GM18909 (cell line): Measurements from ENCODE around the gene BMP4.
A peak's percentile ranks its signal among the peaks of the same experiment; 100 is the strongest.
"Not testable (repeated sequence)": the region's sequence is repeated elsewhere in the genome, so short reads cannot be mapped to it uniquely, and the experiment has no call there.

ENCODE experiments used
- ATAC-seq: cut with Tn5 transposase; IDR thresholded peaks from one replicate; pipeline ENCODE4 v1.9.1; 2021; ENCODE audit warnings: mild to moderate bottlenecking; ENCODE audit not compliant: unreplicated experiment, poor library complexity

Gene BMP4

DNA sequence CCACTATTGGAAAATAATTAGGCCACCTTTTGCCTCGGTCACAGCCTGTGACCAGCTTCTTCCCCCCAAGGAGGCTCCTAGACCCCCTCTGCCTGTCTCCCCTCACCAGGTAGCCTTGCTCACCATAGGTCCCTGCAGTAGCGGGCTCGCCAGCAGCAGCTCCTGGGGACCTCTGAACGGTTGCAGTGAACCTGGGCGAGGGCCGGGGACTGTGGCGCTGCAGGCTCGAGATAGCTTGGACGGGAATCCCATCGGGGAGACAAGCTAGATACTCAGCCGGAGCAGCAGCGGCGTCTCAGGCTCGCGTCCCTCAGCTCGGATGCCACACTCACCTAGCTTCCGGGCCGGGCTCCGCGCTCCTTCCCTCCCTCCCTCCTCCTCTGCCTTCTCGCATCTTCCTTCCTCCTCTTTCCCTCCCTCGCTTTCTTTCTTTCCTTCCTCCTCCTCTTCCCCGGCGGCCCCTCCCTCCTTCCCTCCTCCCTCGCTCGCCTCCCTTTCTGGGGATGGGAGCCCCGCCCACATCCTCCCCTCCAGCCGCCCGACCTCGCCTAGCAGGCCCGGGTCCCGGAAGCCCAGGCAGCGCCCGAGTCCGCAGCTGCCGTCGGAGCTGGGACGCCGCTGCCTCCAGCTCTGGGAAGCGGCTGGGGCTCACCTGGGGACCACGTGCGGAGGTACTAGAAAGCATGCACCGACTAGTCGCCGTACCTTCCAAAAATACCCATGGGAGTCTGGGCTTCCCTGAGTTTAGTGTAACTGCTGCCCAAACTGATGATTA is at the start of gene BMP4:
Gene BMP4 (minus strand): TSS at position 399 of the 775 bp plus-strand sequence. CDS start 4,603 bp downstream, outside the sequence.
- peak; percentile 44 for ATAC-seq

DNA sequence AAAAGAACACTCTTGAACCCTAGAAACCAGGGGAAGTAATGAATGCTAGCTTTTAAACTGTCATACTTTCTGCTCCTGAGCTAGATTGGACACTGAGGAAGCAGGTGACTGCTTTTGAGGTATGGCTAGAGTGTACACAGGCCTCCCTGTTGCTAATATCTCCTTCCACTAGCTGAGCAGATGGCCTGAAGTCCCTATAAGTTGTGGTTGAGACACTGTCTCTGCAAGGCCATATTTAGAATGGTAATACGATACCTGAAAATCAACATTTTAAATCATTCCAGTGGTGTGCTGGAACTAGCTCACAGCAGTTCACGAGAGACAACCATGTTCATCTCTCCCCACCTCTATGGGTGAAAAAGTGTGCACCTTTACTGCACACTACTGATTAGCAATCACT is 46.4 kb upstream of the BMP4 start:
- ATAC-seq: no peak

DNA sequence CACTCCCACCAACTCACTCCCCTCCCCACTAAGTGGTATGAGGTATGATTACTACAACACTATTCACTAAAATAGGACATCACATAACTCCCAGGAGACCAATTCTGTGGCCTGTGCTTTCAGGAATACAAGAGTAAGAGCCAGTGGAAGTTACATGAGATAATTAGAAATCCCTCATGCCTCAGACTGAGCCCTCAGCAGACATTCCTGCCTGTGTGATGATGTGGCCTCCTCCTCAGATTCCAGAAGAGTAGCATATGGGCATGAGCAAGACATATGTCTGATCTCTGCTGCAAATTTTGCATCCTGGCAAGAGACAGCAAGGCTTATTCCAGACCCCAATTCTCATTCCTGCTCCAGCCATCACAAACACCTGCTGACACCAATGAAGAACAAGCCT is 46.0 kb upstream of the BMP4 start:
- no peak for ATAC-seq

DNA sequence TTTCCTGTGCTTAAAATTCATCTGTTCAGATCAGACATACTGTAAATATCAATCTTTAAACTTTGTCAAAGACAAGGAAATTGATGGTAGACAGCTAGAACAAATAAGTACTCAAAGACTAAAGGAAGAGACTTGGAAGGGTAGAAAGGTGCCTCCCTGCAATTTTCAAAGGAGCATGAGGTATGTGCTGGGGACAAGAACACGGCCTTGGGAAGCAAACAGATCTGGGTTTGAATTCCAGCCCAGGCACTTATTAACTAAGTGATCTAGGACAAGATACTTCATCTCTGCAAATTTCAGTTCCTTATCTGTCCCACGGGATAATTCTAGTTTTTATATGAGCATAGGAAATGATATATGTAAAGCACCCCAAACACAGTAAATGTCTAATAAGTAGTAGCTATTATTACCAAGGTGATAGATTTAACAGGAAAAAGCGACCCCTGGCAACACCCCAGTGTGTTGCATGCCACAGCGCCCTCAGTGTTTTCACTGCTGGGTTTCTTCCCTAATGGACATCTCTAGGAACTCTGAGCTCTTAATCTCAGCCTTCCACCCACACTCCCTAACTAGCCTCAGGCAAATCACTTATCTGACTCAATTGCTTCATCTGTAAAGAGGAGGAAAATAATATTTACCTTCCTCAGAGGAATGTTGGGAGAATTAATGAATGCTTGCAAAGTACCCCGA is 44.7 kb upstream of the BMP4 start:
- no peak for ATAC-seq

DNA sequence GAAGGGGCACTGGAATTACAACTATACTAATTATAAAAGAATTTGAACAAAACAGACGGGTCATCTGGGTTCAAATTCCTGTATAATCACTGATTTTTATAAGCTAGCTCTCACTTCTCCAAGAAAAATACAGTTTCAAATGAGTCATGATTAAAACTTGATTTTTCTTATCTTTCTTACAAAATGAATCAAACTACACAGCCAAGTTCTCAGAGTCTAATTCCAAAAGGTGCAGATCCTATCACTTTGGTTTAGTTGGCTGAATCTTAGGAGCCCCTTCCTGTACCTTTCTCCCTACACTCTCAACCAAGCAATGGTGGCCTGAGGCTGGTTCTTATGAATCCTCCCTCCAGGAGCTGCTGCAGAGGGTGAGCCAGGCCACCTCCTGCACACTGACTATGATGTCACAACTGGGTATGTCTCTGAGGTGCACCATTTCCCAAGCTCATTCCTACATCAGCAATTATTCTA is 43.8 kb upstream of the BMP4 start:
- ATAC-seq: no peak

DNA sequence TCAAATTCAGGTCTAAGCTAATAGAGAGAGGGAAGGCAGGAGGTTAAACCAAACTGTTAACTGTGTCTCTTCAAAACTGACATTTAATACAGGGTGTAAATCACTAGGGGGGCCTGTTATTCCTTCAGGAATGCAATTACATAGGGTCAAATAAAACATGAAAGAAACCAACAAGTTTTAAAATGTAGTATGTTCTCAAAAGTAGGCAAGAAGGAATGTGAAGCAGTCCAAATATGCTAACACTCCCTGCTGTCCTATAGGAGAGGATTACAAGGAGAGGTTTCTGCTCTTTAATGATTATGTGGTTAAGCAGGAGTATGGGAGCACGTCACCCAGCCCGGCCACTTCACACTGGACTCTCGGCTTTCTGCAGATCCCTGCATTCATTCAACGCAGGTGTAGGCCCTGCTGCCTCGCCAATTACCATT is 42.5 kb upstream of the BMP4 start:
- ATAC-seq: no peak

DNA sequence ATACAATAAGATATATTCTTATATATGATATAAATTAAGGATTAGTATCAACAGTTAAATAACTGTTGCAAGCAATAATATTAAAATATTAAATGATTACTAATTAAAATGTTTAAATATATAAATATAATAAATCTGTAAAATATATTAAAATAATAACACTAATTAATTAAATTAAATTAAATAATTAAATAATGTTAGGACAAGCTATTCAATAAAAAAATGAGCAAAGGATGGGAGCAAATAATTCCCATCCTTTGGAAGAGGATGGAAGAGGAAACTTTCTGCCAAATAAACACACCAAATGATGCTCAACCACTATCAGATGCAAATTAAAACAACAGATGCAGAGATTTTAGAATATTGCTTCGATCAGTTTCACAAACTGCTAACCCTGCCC is 39.4 kb upstream of the BMP4 start:
- ATAC-seq: no peak

DNA sequence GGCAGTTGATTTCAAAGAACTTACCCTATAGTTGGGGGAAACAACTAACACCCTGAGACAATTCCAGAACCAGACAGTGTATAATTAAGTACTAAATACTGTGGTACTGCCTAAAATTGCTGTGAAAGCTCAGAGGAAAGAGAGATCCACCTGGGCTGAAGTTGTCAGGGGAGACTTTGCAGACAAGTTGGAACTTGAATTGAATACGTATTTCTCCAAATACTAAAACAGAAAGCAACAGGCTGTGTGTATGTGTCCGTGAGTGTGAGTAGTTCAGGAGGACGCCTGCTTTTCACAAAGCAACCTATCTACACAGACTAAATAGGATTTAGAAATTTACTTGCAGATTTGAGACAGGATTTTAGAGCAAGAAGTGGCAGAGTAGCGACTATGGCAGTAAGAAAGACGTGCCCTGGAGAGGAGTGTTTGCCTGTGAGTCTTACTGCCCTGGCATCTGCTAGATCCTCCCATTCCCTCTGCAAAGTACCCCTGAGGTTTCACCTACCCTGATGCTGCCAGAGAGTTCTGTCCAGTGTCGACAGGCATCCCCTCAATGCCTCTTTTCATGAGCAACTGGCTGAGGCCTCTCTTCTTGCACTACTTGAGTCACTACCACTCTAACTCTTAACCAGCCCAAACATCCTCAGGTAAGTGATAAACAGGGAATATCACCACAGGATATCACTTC is 37.4 kb upstream of the BMP4 start:
- no peak for ATAC-seq

DNA sequence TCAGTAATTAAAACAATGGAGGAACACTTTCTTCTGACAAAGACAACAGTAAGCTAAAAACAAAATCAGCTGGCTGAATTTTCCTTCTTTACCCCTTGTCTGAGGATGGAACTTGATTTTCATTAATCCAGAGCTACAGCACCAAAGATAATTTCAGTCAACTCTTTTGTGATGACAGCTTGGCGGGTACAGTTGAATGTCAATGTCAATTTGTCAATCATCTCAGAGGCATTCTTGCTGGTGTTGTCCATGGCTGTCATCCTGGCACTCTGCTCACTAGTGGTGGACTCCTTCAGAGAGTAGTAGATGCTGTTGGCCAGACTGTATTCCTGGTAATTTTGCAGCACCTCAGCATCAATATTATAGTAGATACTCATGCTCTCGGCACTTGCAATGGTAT is 34.4 kb upstream of the BMP4 start:
- ATAC-seq: no peak

DNA sequence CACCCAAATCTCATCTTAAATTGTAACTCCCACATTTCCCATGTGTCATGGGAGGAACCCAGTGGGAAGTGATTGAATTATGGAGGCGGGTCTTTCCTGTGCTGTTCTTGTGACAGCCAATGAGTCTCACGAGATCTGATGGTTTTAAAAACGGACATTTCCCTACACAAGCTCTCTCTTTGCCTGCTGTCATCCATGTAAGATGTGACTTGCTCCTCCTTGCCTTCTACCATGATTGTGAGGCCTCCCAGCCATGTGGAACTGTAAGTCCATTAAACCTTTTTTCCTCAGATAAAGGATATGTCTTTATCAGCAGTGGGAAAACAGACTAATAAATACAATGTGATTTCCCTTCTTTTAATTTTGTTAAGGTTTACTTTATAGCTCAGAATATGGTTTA is 30.1 kb upstream of the BMP4 start:
- ATAC-seq: not testable (repeated sequence)

DNA sequence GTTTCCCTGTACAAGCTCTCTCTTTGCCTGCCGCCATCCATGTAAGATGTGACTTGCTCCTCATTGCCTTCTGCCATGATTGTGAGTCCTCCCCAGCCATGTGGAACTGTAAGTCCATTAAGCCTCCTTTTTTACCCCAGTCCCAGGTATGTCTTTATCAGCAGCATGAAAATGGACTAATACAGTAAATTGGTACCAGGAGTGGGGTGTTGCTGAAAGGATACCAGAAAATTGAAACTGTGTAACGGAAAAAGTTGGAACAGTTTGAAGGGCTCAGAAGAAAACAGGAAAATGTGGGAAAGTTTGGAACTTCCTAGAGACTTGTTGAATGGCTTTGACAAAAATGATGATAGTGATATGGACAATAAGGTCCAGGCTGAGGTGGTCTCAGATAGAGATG is 28.3 kb upstream of the BMP4 start:
- not testable (repeated sequence) for ATAC-seq

DNA sequence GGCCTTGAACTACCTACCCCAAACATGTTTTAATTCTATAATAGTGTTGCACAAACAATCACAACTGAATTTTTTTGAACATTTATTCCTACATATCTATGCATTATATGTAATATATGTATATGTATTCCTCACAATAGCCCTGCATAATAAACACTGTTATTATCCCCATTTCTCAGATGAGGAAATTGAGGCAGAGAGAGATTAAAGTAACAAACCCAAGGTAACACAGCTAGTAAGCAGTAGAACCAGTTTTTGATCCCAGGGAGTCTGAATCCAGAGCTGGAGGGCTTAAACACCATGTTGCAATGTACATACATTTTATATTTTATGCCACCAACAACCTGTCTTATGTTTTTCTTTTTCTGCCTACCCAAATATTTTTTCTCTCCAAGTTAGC is 26.5 kb upstream of the BMP4 start:
- no peak for ATAC-seq

DNA sequence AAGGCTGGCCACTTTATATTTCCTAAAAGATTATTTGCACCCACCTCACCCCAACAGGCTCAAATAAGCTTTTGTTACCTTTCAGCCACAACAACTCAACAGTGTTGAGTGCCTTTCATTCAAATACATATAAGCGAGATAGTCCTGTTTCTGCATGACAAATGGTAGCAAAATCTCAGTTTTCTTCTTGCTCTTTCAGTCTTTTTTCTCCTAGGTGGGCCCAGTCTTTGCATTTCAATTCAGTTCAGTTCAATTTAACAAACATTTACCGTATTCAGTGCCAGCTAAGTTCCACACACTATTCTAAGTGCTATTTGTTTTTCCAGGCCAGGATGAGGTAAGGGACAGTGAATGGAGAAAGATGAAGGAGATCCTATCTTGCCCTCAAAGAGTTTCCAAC is 25.9 kb upstream of the BMP4 start:
- ATAC-seq: no peak

DNA sequence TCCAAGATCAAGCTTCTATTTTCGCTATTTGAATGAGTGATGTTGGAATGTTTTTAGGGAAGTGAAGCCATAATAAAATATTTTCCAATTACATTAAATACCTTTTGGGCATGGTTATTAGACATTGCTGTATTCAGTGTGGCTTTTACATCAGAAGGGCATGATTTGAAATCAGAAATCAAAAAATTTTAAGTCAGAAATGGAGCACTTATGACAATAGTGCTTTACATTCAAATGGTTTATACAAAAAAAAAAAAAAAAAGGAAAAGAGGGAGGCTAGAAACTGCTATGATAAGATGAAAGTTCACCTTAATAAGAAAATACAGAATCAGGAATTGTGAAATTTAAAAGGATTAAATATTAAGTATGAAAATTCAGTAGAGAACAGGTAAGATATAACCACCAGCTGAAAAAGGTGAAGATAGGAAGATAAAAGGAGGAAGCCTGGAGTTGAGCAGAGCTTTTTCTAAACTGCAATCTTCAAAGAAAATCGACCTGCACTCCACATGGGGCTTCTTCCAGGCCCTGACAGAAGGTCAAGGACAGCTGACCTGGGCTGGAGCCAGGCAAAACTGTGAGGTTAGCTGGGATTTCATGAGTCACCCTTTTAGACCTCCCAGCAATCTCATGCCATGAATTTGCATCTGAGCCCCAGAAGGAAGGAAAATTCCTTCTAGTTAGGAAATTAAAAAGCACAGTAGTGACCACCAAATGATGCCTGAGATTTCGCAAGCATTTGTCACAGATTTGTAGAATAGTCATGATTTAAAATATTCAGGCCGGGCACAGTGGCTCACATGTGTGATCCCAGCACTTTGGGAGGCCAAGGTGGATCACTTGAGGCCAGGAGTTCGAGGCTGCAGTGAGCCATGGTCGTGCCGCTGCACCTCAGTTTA is 23.4 kb upstream of the BMP4 start:
- ATAC-seq: no peak

DNA sequence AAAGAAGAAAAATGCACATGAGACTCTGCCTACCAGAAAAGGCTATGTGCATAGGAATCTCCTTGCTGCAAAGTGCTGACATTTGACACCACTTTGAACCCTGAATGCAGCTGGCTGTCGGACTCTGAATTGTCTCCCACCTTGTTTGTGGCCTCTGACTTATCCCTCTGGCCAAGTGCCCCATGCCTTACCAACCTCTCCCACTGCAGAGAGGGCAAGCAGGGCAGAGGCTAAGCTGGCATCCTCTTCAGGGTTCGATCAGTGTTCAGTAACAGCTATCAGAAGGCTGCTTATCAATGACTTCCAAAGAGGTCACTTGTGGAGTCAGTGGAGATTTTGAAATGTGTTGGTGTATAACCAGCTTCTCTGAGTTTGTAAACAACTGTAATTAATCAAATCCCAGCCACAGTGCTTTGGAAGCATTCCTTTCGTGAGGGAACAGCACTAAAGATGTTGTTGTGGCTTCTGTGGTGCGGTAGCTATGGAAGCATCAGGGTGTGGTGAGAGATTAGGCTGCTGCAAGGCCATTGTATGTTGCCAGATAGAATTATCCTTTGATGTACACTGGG is 22.6 kb upstream of the BMP4 start:
- no peak for ATAC-seq

DNA sequence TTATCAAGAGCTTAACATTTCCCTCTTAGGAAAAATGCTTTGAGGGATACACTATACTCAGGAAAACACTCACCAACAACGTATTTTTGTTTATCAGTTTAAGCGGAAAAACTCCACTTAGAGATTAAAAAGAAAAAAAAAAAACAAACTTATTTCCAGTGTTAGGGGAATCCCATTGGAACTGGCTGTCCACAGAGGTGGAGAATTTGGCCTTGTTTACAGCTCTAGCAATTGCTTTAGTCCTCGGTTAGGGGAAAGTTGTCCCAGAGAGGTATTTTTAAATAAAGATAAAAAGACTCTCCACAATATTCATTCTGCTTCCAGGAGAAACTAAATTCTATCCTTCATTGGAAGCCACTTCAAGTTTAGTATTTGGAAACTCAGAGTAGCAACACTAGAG is 21.6 kb upstream of the BMP4 start:
- ATAC-seq: no peak

DNA sequence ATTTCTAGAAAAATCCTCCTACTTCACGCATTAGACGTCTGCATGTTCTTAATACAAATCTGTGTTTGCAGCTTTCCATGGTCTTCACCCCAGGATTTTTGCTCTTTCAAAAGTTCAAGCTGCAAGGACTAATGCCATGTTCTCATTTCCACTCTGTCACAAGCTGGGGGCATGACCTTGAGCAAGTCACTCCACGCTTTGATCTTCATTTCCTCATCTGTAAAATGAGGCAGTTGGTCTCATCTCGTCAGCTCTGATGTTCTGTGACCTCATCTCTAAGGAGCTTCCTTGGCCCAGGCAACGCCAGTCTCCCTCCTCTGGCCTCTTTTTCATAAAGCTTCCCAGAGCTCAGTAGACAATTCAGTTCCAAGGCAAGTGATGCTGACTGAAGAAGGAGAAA is 18.8 kb upstream of the BMP4 start:
- ATAC-seq: no peak

DNA sequence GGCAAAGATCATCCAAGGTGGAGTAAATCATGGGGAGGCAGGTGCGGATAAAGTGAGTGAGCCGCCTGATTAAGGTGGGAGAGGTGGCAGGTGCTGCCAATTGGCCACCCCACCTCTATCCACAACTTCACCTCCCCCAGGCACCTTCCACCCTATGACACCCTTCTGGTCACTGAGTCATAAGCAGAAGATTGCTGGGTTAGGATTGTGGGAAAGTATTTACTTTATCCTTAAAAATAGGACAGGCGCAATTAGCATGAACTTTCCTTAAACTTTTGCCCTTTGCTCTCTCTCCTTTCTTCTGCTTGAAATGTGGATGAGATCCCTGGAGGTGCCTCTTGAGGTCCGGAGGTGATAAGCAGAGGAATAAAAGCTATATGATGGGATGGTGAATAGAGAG is 14.9 kb upstream of the BMP4 start:
- no peak for ATAC-seq

DNA sequence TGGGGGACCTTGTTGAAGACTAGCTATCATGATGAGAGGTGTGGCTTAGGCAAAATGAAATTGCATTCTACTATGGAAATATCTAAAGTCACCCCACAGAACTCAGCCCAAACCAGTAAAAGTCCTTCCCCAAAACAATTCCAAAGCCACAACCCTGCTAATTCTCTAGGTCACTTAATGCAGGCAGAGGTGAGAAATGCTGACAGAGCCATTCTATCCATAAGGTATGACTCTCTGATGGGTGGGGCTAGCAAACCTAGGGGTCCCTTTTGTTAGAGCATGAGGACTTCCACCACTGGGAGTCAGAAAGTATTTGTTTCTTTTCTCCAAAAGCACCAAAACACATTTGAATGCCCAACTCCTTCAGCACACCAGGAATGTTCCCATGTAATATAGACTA is 12.7 kb upstream of the BMP4 start:
- ATAC-seq: no peak

DNA sequence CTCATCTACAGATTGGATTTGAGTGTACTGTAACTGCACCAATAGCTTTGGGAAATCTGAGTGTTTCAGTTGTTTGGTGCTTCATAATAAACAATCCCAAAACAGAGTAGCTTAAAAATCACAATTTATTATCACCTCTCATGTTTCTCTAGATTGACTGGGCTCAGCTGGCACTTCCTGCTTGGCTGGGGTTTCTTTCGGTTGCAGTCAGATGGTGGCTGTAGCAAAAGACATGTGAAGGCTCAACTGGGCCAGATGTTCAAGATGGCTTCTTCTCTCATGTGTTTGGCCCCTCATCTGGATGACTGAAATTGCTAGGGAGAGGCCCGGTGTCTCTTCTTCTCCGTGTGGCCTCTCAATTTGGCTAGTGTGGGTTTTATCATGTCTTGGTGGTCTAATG is 12.1 kb upstream of the BMP4 start:
- no peak for ATAC-seq
